HUES64 (cell line): ENCODE results near the gene FHL3. TPM values are rescaled to one million over a fixed set of nuclear protein-coding genes. Genes with fewer than 3 reads are reported as not detected.

ENCODE experiments used
- H3K27ac ChIP-seq: 2 replicates; pipeline ENCODE4 v1.7.0; 2013; ENCODE audit warnings: low read depth, low read length, inconsistent platforms
- H3K27me3 ChIP-seq: 2 replicates; pipeline ENCODE4 v1.6.1; 2013; ENCODE audit warnings: mild to moderate bottlenecking, low read length; ENCODE audit not compliant: insufficient read depth
- H3K36me3 ChIP-seq: 2 replicates; pipeline ENCODE4 v1.6.1; 2013; ENCODE audit warnings: mild to moderate bottlenecking, low read length; ENCODE audit not compliant: insufficient read depth
- H3K4me1 ChIP-seq: 2 replicates; pipeline ENCODE4 v1.6.1; 2013; ENCODE audit warnings: mild to moderate bottlenecking, low read length, moderate library complexity; ENCODE audit not compliant: insufficient read depth
- H3K4me3 ChIP-seq: 2 replicates; pipeline ENCODE4 v1.5.1; 2013; ENCODE audit warnings: mild to moderate bottlenecking, low read length, moderate library complexity
- H3K9ac ChIP-seq: 2 replicates; pipeline ENCODE4 v1.6.1; 2013; ENCODE audit warnings: mild to moderate bottlenecking, low read depth, low read length
- H3K9me3 ChIP-seq: 2 replicates; pipeline ENCODE4 v1.6.1; 2013; ENCODE audit warnings: low read depth, low read length; ENCODE audit not compliant: insufficient read depth
- WGBS: fragments of 150-250, 120-280 bp; methylation state at CpG from one replicate; pipeline ENCODE4 v1.1.7; 2013; ENCODE audit warnings: missing lambda C conversion rate; 5-methylcytosine and 5-hydroxymethylcytosine counted together
- polyA plus RNA-seq, 2 experiments: library from polyadenylated mRNA; stranded (reverse); fragments of 50-300 nt; gene quantifications; one replicate each; pipeline ENCODE4 v1.2.3, GENCODE V29; 2013

Gene FHL3
- polyA plus RNA-seq (2013, experiment 1 of 2) = 19.7 TPM
- polyA plus RNA-seq (2013, experiment 2 of 2) = 20.8 TPM

- 2% methylated on average over 65 of the region's 83 CpGs for WGBS
- H3K36me3 ChIP-seq = no peaks in the 10 kb centered on the region
Measured at GRCh38 chr1:38005195-38006007, at the start of gene FHL3. TSS of gene FHL3 (minus strand) at chr1:38005514. CDS start at chr1:37999412, 6,102 bp downstream.

GRCh38 chr1:38053416-38054091 is 48.2 kb upstream of the FHL3 start:
- Histone ChIP-seq H3K36me3 (no peaks in the 10 kb centered on the region), H3K4me3 (no peak overlapping the region), H3K27ac (no peak overlapping the region), H3K27me3 (peaks cover 9% of the 10 kb centered on the region), H3K4me1 (peaks cover 9% of the 10 kb centered on the region; the same call in 1 of the 2 replicates), H3K9me3 (no peaks in the 10 kb centered on the region), H3K9ac (no peak overlapping the region)
- WGBS = 69% methylated on average over 6 of the region's 7 CpGs

More at GRCh38 chr1:38005195-38006007, at the start of gene FHL3:
- Histone ChIP-seq H3K4me3 (peak within 1 kb of the TSS; percentile 76), H3K27ac (peak within 1 kb of the TSS; percentile 40; the same call in 1 of the 2 replicates), H3K9ac (peak within 1 kb of the TSS; percentile 63), H3K9me3 (no peaks in the 10 kb centered on the region), H3K4me1 (peaks cover 37% of the 10 kb centered on the region), H3K27me3 (no peaks in the 10 kb centered on the region)

- Histone ChIP-seq H3K4me3 (no peak overlapping the region), H3K4me1 (peaks cover 9% of the 10 kb centered on the region; the same call in 1 of the 2 replicates), H3K36me3 (no peaks in the 10 kb centered on the region), H3K27ac (no peak overlapping the region), H3K9me3 (no peaks in the 10 kb centered on the region), H3K27me3 (peaks cover 16% of the 10 kb centered on the region), H3K9ac (no peak overlapping the region)
- WGBS = 77% methylated on average over 3 of the region's 3 CpGs
Measured at GRCh38 chr1:38052750-38053415, 47.6 kb upstream of the FHL3 start.

GRCh38 chr1:38051079-38051543 is 45.8 kb upstream of the FHL3 start:
- Histone ChIP-seq H3K27ac (no peak overlapping the region), H3K27me3 (peaks cover 30% of the 10 kb centered on the region), H3K4me3 (no peak overlapping the region), H3K36me3 (no peaks in the 10 kb centered on the region), H3K9me3 (no peaks in the 10 kb centered on the region), H3K9ac (no peak overlapping the region), H3K4me1 (peaks cover 9% of the 10 kb centered on the region; the same call in 1 of the 2 replicates)
- 83% methylated on average over 9 of the region's 9 CpGs for WGBS

GRCh38 chr1:38050397-38051078 is 45.2 kb upstream of the FHL3 start:
- 55% methylated on average over 13 of the region's 13 CpGs for WGBS
- Histone ChIP-seq H3K9ac (no peak overlapping the region), H3K4me1 (peaks cover 9% of the 10 kb centered on the region; the same call in 1 of the 2 replicates), H3K27ac (no peak overlapping the region), H3K36me3 (no peaks in the 10 kb centered on the region), H3K4me3 (no peak overlapping the region), H3K27me3 (peaks cover 35% of the 10 kb centered on the region), H3K9me3 (no peaks in the 10 kb centered on the region)

- Histone ChIP-seq H3K9ac (no peak overlapping the region), H3K9me3 (no peaks in the 10 kb centered on the region), H3K36me3 (peaks cover 9% of the 10 kb centered on the region), H3K4me1 (peaks cover 8% of the 10 kb centered on the region), H3K4me3 (peak overlapping the region; percentile 46), H3K27ac (no peak overlapping the region), H3K27me3 (peaks cover 63% of the 10 kb centered on the region)
- 4% methylated on average over 34 of the region's 34 CpGs for WGBS
Measured at GRCh38 chr1:38047603-38048141, 42.4 kb upstream of the FHL3 start.

GRCh38 chr1:38046884-38047602 is 41.7 kb upstream of the FHL3 start:
- no peaks in the 10 kb centered on the region for H3K9me3 ChIP-seq
- peaks cover 15% of the 10 kb centered on the region for H3K4me1 ChIP-seq
- H3K9ac ChIP-seq = no peak overlapping the region
- peak overlapping the region; percentile 46 for H3K4me3 ChIP-seq
- WGBS = under 1% methylated on average over 99 of the region's 99 CpGs
- peaks cover 63% of the 10 kb centered on the region for H3K27me3 ChIP-seq
- H3K27ac ChIP-seq = no peak overlapping the region
- peaks cover 9% of the 10 kb centered on the region for H3K36me3 ChIP-seq

GRCh38 chr1:38046333-38046883 is 41.1 kb upstream of the FHL3 start, which contains the start of gene POU3F1:
TSS of gene POU3F1 (minus strand) at chr1:38046793. CDS start at chr1:38046743, 50 bp downstream.
- Histone ChIP-seq H3K27me3 (peaks cover 63% of the 10 kb centered on the region), H3K9me3 (no peaks in the 10 kb centered on the region), H3K4me3 (peak within 1 kb of the TSS; percentile 66), H3K27ac (no peak within 1 kb of the TSS), H3K9ac (peak within 1 kb of the TSS; percentile 24; the same call in 1 of the 2 replicates), H3K36me3 (peaks cover 9% of the 10 kb centered on the region), H3K4me1 (peaks cover 20% of the 10 kb centered on the region)
- WGBS = under 1% methylated on average over 92 of the region's 92 CpGs

- 1% methylated on average over 115 of the region's 115 CpGs for WGBS
- peak overlapping the region; percentile 24; the same call in 1 of the 2 replicates for H3K9ac ChIP-seq
- H3K27me3 ChIP-seq = peaks cover 63% of the 10 kb centered on the region
Measured at GRCh38 chr1:38045401-38046332, 40.4 kb upstream of the FHL3 start.

More at GRCh38 chr1:38045401-38046332, 40.4 kb upstream of the FHL3 start:
- Histone ChIP-seq H3K36me3 (peaks cover 9% of the 10 kb centered on the region), H3K27ac (no peak overlapping the region), H3K4me1 (peaks cover 23% of the 10 kb centered on the region), H3K9me3 (no peaks in the 10 kb centered on the region), H3K4me3 (peak overlapping the region; percentile 66)
